H1 (cell line): Measurements from ENCODE around the gene TYMS. TPM values are rescaled to one million over a fixed set of nuclear protein-coding genes. Genes with fewer than 3 reads are reported as not detected.
A peak's percentile ranks its signal among the peaks of the same experiment; 100 is the strongest.

Experiments
- CTCF ChIA-PET: fragments of 300-600 bp; sonication (Branson Sonifier 250); formaldehyde crosslinking; loops from one replicate; lab custom pipeline; 2021; ENCODE audit not compliant: partially characterized antibody; lab: Charles Lee
- POLR2A ChIA-PET: fragments of 300-600 bp; sonication (Branson Sonifier 250); formaldehyde crosslinking; loops from one replicate; lab custom pipeline; 2021; ENCODE audit warnings: inconsistent platforms; ENCODE audit not compliant: partially characterized antibody; lab: Charles Lee
- DNase-seq, 2 experiments: peaks; one replicate each; pipeline versions ENCODE4 v3.0.0 to v3.0.0-alpha.2; 2010 to 2022; ENCODE audit warnings: low spot score in 2 of 2, low read depth in 1 of 2, mixed read lengths in 1 of 2
- FAIRE-seq: peaks from 2 replicates; lab custom pipeline; 2011; peaks lifted over from hg19 to GRCh38; lab: Jason Lieb, UNC
- H2AFZ ChIP-seq: 2 replicates; pipeline ENCODE4 v1.8.1; 2012; ENCODE audit warnings: low read length, inconsistent platforms
- H2AK5ac ChIP-seq: 2 replicates; pipeline ENCODE4 v1.6.1; 2013; ENCODE audit warnings: low read depth, low read length
- H2BK120ac ChIP-seq: replicated peaks from 2 replicates; pipeline ENCODE3; 2013; ENCODE audit warnings: low read depth, low read length, inconsistent platforms
- H2BK12ac ChIP-seq: 2 replicates; pipeline ENCODE4 v1.6.1; 2013; ENCODE audit warnings: low read depth, low read length
- H2BK15ac ChIP-seq: 2 replicates; pipeline ENCODE4 v1.6.1; 2013; ENCODE audit warnings: low read length
- H2BK20ac ChIP-seq: 2 replicates; pipeline ENCODE4 v1.6.1; 2013; ENCODE audit warnings: low read length
- H2BK5ac ChIP-seq: 2 replicates; pipeline ENCODE4 v1.6.1; 2013; ENCODE audit warnings: low read depth, low read length
- H3K14ac ChIP-seq: 2 replicates; pipeline ENCODE4 v1.6.1; 2013; ENCODE audit warnings: inconsistent platforms; ENCODE audit not compliant: insufficient read length
- H3K18ac ChIP-seq: 2 replicates; pipeline ENCODE4 v1.6.1; 2013; ENCODE audit warnings: low read length; ENCODE audit errors: extremely low read depth
- H3K23ac ChIP-seq: 2 replicates; pipeline ENCODE4 v1.6.1; 2013; ENCODE audit warnings: inconsistent platforms; ENCODE audit not compliant: insufficient read length
- H3K23me2 ChIP-seq: 2 replicates; pipeline ENCODE4 v1.6.1; 2013; ENCODE audit warnings: low read depth, low read length
- H3K27ac ChIP-seq: 2 replicates; pipeline ENCODE4 v1.6.1; 2011; ENCODE audit warnings: low read depth, low read length, inconsistent platforms
- H3K27me3 ChIP-seq, 4 experiments: replicated peaks in 1 of 4; 1 replicate in 1 of 4; 2 replicates in 3 of 4; pipeline versions ENCODE4 v1.6.1 to v1.8.1; 2011 to 2013; ENCODE audit warnings: low read length in 3 of 4, mild to moderate bottlenecking in 3 of 4, inconsistent platforms in 2 of 4, mixed read lengths in 2 of 4, moderate library complexity in 1 of 4; ENCODE audit not compliant: control insufficient read depth in 3 of 4, insufficient read depth in 3 of 4; ENCODE audit errors: extremely low read depth in 1 of 4
- H3K36me3 ChIP-seq, 4 experiments: 2 replicates each; pipeline versions ENCODE4 v1.6.1 to v1.8.1; 2011 to 2013; ENCODE audit warnings: mild to moderate bottlenecking in 4 of 4, low read length in 3 of 4, moderate library complexity in 2 of 4, control low read depth in 1 of 4, inconsistent platforms in 1 of 4; ENCODE audit not compliant: insufficient read depth in 4 of 4, control insufficient read depth in 2 of 4
- H3K4ac ChIP-seq: replicated peaks from 2 replicates; pipeline ENCODE3; 2013; ENCODE audit warnings: low read length, low read depth, mixed read lengths, inconsistent platforms; ENCODE audit not compliant: insufficient read length
- H3K4me1 ChIP-seq, 4 experiments: replicated peaks in 1 of 4; 1 replicate in 1 of 4; 2 replicates in 3 of 4; pipeline versions ENCODE4 v1.6.1 to v1.8.1; 2011 to 2013; ENCODE audit warnings: low read length in 3 of 4, inconsistent platforms in 2 of 4, mixed read lengths in 1 of 4; ENCODE audit not compliant: insufficient read depth in 4 of 4, control insufficient read depth in 3 of 4
- H3K4me2 ChIP-seq, 2 experiments: 2 replicates each; pipeline versions ENCODE4 v1.6.1 to v1.8.1; 2011 to 2013; ENCODE audit warnings: low read depth in 2 of 2, low read length in 2 of 2, control low read depth in 1 of 2, inconsistent platforms in 1 of 2, mild to moderate bottlenecking in 1 of 2; ENCODE audit not compliant: insufficient read depth in 1 of 2
- H3K4me3 ChIP-seq, 4 experiments: fragments of 200-600, 300-600 bp in 1 of 4; sonication (generic), shearing (Covaris generic), sonication (Bioruptor Twin) in 1 of 4; 2 replicates each; pipeline versions ENCODE4 v1.5.1 to v1.8.1; 2011 to 2016; ENCODE audit warnings: low read length in 4 of 4, low read depth in 3 of 4, control low read depth in 2 of 4, inconsistent platforms in 2 of 4, mild to moderate bottlenecking in 2 of 4, mixed read lengths in 1 of 4, moderate library complexity in 1 of 4; ENCODE audit not compliant: insufficient read depth in 2 of 4; ENCODE audit errors: extremely low read depth in 1 of 4
- H3K56ac ChIP-seq: replicated peaks from 2 replicates; pipeline ENCODE3; 2013; ENCODE audit warnings: low read depth, mild to moderate bottlenecking, mixed read lengths, low read length, inconsistent platforms; ENCODE audit not compliant: insufficient read length
- H3K79me1 ChIP-seq: 2 replicates; pipeline ENCODE4 v1.6.1; 2013; ENCODE audit warnings: low read depth, low read length, control low read depth
- H3K79me2 ChIP-seq, 2 experiments: 2 replicates each; pipeline versions ENCODE4 v1.6.1 to v1.8.1; 2012 to 2013; ENCODE audit warnings: low read length in 2 of 2, mild to moderate bottlenecking in 2 of 2, inconsistent platforms in 1 of 2; ENCODE audit not compliant: insufficient read depth in 2 of 2, control insufficient read depth in 1 of 2
- H3K9ac ChIP-seq, 4 experiments: replicated peaks in 1 of 4; 1 replicate in 1 of 4; 2 replicates in 3 of 4; pipeline versions ENCODE4 v1.6.1 to v1.8.1; 2011 to 2013; ENCODE audit warnings: low read depth in 3 of 4, low read length in 3 of 4, control low read depth in 2 of 4, mild to moderate bottlenecking in 2 of 4, moderate library complexity in 2 of 4, inconsistent platforms in 1 of 4; ENCODE audit errors: extremely low read depth in 1 of 4
- H3K9me3 ChIP-seq, 2 experiments: 2 replicates each; pipeline versions ENCODE4 v1.6.1 to v1.8.1; 2012 to 2013; ENCODE audit warnings: mild to moderate bottlenecking in 2 of 2, moderate library complexity in 2 of 2, control low read depth in 1 of 2, inconsistent platforms in 1 of 2, low read depth in 1 of 2, low read length in 1 of 2, mixed read lengths in 1 of 2; ENCODE audit not compliant: insufficient read depth in 2 of 2
- H4K20me1 ChIP-seq, 2 experiments: replicated peaks in 1 of 2; 2 replicates each; pipeline versions ENCODE3 to v1.8.1; 2011 to 2013; ENCODE audit warnings: inconsistent platforms in 2 of 2, low read length in 2 of 2, mild to moderate bottlenecking in 1 of 2; ENCODE audit not compliant: insufficient read depth in 2 of 2, control insufficient read depth in 1 of 2
- H4K5ac ChIP-seq: 2 replicates; pipeline ENCODE4 v1.6.1; 2013; ENCODE audit warnings: low read length, low read depth, mixed read lengths, inconsistent platforms; ENCODE audit not compliant: insufficient read length
- H4K8ac ChIP-seq: 2 replicates; pipeline ENCODE4 v1.8.0; 2013; ENCODE audit warnings: mild to moderate bottlenecking, moderate library complexity, low read length, inconsistent platforms; ENCODE audit not compliant: insufficient read depth; ENCODE audit errors: extremely low read depth
- H4K91ac ChIP-seq: replicated peaks from 2 replicates; pipeline ENCODE3; 2013; ENCODE audit warnings: low read length, mixed read lengths, inconsistent platforms; ENCODE audit not compliant: insufficient read length
- RAD21 ChIP-seq, 2 experiments: IDR thresholded peaks in 1 of 2; conservative IDR thresholded peaks in 1 of 2; 2 replicates each; pipeline ENCODE4 v1.6.1; 2011; ENCODE audit warnings: low read depth in 2 of 2, low read length in 2 of 2, improper control_type of control experiment in 1 of 2, inconsistent platforms in 1 of 2, mild to moderate bottlenecking in 1 of 2, moderate library complexity in 1 of 2
- USF2 ChIP-seq: IDR thresholded peaks from 2 replicates; pipeline ENCODE4 v1.6.1; 2011; ENCODE audit warnings: low read length, improper control_type of control experiment
- WGBS, 2 experiments: shearing (Covaris generic) in 1 of 2; methylation state at CpG; one replicate each; pipeline versions ENCODE4 v1.1.6 to v1.1.7; 2013 to 2015; ENCODE audit warnings: low lambda C conversion rate in 2 of 2, mixed read lengths in 2 of 2, inconsistent platforms in 1 of 2, low coverage in 1 of 2, missing lambda C conversion rate in 1 of 2; ENCODE audit not compliant: insufficient replicate concordance in 2 of 2, insufficient coverage in 1 of 2, insufficient read length in 1 of 2; ENCODE audit errors: extremely low coverage in 1 of 2, missing lambda C conversion rate in 1 of 2; 5-methylcytosine and 5-hydroxymethylcytosine counted together
- polyA plus RNA-seq, 7 experiments: library from polyadenylated mRNA; depleted of rRNA in 3 of 7; stranded (reverse) in 5 of 7; unstranded in 2 of 7; fragments of >200 nt in 5 of 7; fragments of 200-250 nt in 2 of 7; gene quantifications; 1 replicate in 5 of 7; 2 replicates in 1 of 7; 4 replicates in 1 of 7; pipeline versions ENCODE4 v1.2.1 to v1.2.3, GENCODE V29; 2011 to 2013; ENCODE audit warnings: missing spikeins in 2 of 7, mixed read lengths in 2 of 7
- total RNA-seq: library from RNA; stranded (reverse); fragmentation: NEBNext Ultra II Directional; extraction: Animal tissue kit (Norgen Biotek cat#: 25700); gene quantifications from 2 replicates; pipeline ENCODE4 v1.2.1, GENCODE V29; 2021

Gene TYMS
- total and polyA plus RNA-seq, 2 of the 8 experiments (the other 6 are each of a cell fraction or from before 2014, with no cell fraction given), result 91.9 to 110 TPM

GRCh38 chr18:697800-698199 is 40.3 kb downstream of the TYMS start:
- H2BK15ac ChIP-seq, result no peak overlapping the region
- no peak overlapping the region for H3K56ac ChIP-seq
- H3K4me1 ChIP-seq, result no peaks in the 10 kb centered on the region; a peak in 1 of 7 replicates
- H3K4ac ChIP-seq, result no peak overlapping the region
- H3K23me2 ChIP-seq, result no peaks in the 10 kb centered on the region
- no peak overlapping the region for H3K14ac ChIP-seq
- no peak overlapping the region for H2BK120ac ChIP-seq
- no peak overlapping the region for H3K9ac ChIP-seq
- no peaks in the 10 kb centered on the region for H3K27me3 ChIP-seq
- WGBS, 2 experiments, result 71% methylated on average over 8 of the region's 10 CpGs; no CpG with 5 or more reads in 1 of the 2 experiments
- DNase-seq (no peak), FAIRE-seq (no peak)
- no peak overlapping the region for H3K18ac ChIP-seq
- no peak overlapping the region for H3K4me2 ChIP-seq
- no peaks in the 10 kb centered on the region for H3K9me3 ChIP-seq
- no peak overlapping the region for H2BK12ac ChIP-seq
- H2BK20ac ChIP-seq, result no peak overlapping the region
- H4K5ac ChIP-seq, result no peak overlapping the region
- H2BK5ac ChIP-seq, result no peak overlapping the region
- no peak overlapping the region for H2AK5ac ChIP-seq
- H3K79me2 ChIP-seq, result no peaks in the 10 kb centered on the region
- POLR2A ChIA-PET, result interaction anchor here (0.6 to 1.6 kb wide), 2 partner anchors 15 to 90 kb away, joined by 3 to 5 read pairs; partner anchors contain the start of gene ENOSF1
- H3K36me3 ChIP-seq, result peaks cover 0 to 8% (median 2%) of the 10 kb centered on the region in 4 experiments; a peak in 2 of 8 replicates
- no peak overlapping the region for H4K8ac ChIP-seq
- no peak overlapping the region for H2AFZ ChIP-seq
- TF ChIP-seq RAD21 (IDR thresholded peaks at IDR 0.05 in 1 of 2, conservative IDR thresholded peaks at IDR 0.05 in 1 of 2; ENCODE audit: low read depth in 2 of 2, low read length in 2 of 2) (peak in 1 of 2 experiments; percentile 26; a peak in 1 of 4 replicates), USF2 (no peak)
- no peak overlapping the region for H3K27ac ChIP-seq
- no peak overlapping the region for H3K4me3 ChIP-seq
- H4K91ac ChIP-seq, result no peak overlapping the region
- peaks cover 1 to 6% of the 10 kb centered on the region in 2 experiments for H4K20me1 ChIP-seq
- H3K79me1 ChIP-seq, result no peaks in the 10 kb centered on the region
- no peak overlapping the region for H3K23ac ChIP-seq
- CTCF ChIA-PET, result interaction anchor here (0.6 to 4.2 kb wide), 10 partner anchors 10 to 142 kb away, joined by 3 to 20 read pairs (median 6); partner anchors contain the start of gene ENOSF1
